H9 (cell line): ENCODE data around the gene ITCH. TPM values are rescaled to one million over a fixed set of nuclear protein-coding genes. Genes with fewer than 3 reads are reported as not detected.
A peak's percentile ranks its signal among the peaks of the same experiment; 100 is the strongest.

Experiments
- DNase-seq: peaks from one replicate; pipeline ENCODE4 v3.0.0-alpha.2; 2017
- H2AFZ ChIP-seq: one replicate; pipeline ENCODE4 v1.6.1; 2013; ENCODE audit warnings: mild to moderate bottlenecking, low read length, control low read depth, moderate library complexity
- H2AK5ac ChIP-seq: 2 replicates; pipeline ENCODE4 v1.6.1; 2013; ENCODE audit warnings: low read length, control low read depth, mixed read lengths; ENCODE audit not compliant: insufficient read length
- H2BK120ac ChIP-seq: one replicate; pipeline ENCODE4 v1.6.1; 2013; ENCODE audit warnings: low read depth, mild to moderate bottlenecking, low read length, control low read depth, inconsistent platforms; ENCODE audit not compliant: poor library complexity, severe bottlenecking
- H2BK12ac ChIP-seq: 2 replicates; pipeline ENCODE4 v1.6.1; 2013; ENCODE audit warnings: low read length, control low read depth, mixed read lengths, low read depth; ENCODE audit not compliant: insufficient read length
- H2BK15ac ChIP-seq: 2 replicates; pipeline ENCODE4 v1.6.1; 2013; ENCODE audit warnings: low read depth, low read length, control low read depth
- H2BK20ac ChIP-seq: one replicate; pipeline ENCODE4 v1.6.1; 2013; ENCODE audit warnings: low read depth, mild to moderate bottlenecking, low read length, control low read depth, inconsistent platforms; ENCODE audit not compliant: poor library complexity, severe bottlenecking
- H2BK5ac ChIP-seq: 2 replicates; pipeline ENCODE4 v1.6.1; 2013; ENCODE audit warnings: low read length, control low read depth, mixed read lengths; ENCODE audit not compliant: insufficient read length
- H3K14ac ChIP-seq: 2 replicates; pipeline ENCODE4 v1.6.1; 2013; ENCODE audit warnings: low read length, control low read depth; ENCODE audit not compliant: insufficient read depth
- H3K18ac ChIP-seq: 2 replicates; pipeline ENCODE4 v1.6.1; 2013; ENCODE audit warnings: low read depth, mild to moderate bottlenecking, mixed read lengths, low read length, control low read depth; ENCODE audit not compliant: insufficient read length
- H3K23ac ChIP-seq: 2 replicates; pipeline ENCODE4 v1.6.1; 2013; ENCODE audit warnings: low read length, control low read depth, mixed read lengths, low read depth; ENCODE audit not compliant: insufficient read length
- H3K23me2 ChIP-seq: 2 replicates; pipeline ENCODE4 v1.6.1; 2013; ENCODE audit warnings: low read depth, mild to moderate bottlenecking, mixed read lengths, low read length, control low read depth; ENCODE audit not compliant: insufficient read length, poor library complexity, severe bottlenecking
- H3K27ac ChIP-seq: 2 replicates; pipeline ENCODE4 v1.5.1; 2013; ENCODE audit warnings: low read length, control low read depth, mixed read lengths, low read depth; ENCODE audit not compliant: insufficient read length
- H3K27me3 ChIP-seq: 2 replicates; pipeline ENCODE4 v1.6.1; 2013; ENCODE audit warnings: low read length, control low read depth, inconsistent platforms; ENCODE audit not compliant: insufficient read depth
- H3K4ac ChIP-seq: 2 replicates; pipeline ENCODE4 v1.6.1; 2013; ENCODE audit warnings: low read depth, mild to moderate bottlenecking, control low read depth, inconsistent platforms, low read length, moderate library complexity
- H3K4me1 ChIP-seq: 2 replicates; pipeline ENCODE4 v1.6.1; 2013; ENCODE audit warnings: low read length, control low read depth, inconsistent platforms; ENCODE audit not compliant: insufficient read depth
- H3K4me2 ChIP-seq: 2 replicates; pipeline ENCODE4 v1.6.1; 2013; ENCODE audit warnings: low read length, control low read depth, mixed read lengths; ENCODE audit not compliant: insufficient read length, insufficient read depth
- H3K56ac ChIP-seq: 2 replicates; pipeline ENCODE4 v1.6.1; 2013; ENCODE audit warnings: low read depth, mild to moderate bottlenecking, mixed read lengths, low read length, control low read depth; ENCODE audit not compliant: insufficient read length
- H3K79me1 ChIP-seq: 2 replicates; pipeline ENCODE4 v1.6.1; 2013; ENCODE audit warnings: low read depth, mild to moderate bottlenecking, moderate library complexity, low read length, control low read depth, inconsistent platforms; ENCODE audit not compliant: insufficient read depth, poor library complexity, severe bottlenecking
- H3K79me2 ChIP-seq: 2 replicates; pipeline ENCODE4 v1.6.1; 2013; ENCODE audit warnings: low read length, control low read depth, inconsistent platforms; ENCODE audit not compliant: insufficient read depth
- H3K9ac ChIP-seq: 2 replicates; pipeline ENCODE4 v1.6.1; 2013; ENCODE audit warnings: low read length, control low read depth, mixed read lengths; ENCODE audit not compliant: insufficient read length; ENCODE audit errors: extremely low read depth
- H3K9me3 ChIP-seq: one replicate; pipeline ENCODE4 v1.6.1; 2013; ENCODE audit warnings: low read depth, low read length, inconsistent platforms; ENCODE audit not compliant: control insufficient read depth
- H3T11ph ChIP-seq: one replicate; pipeline ENCODE4 v1.6.1; 2013; ENCODE audit warnings: mild to moderate bottlenecking, low read length, control low read depth, inconsistent platforms
- H4K20me1 ChIP-seq: one replicate; pipeline ENCODE4 v1.6.1; 2013; ENCODE audit not compliant: control insufficient read depth, insufficient read length, insufficient read depth
- H4K5ac ChIP-seq: 2 replicates; pipeline ENCODE4 v1.6.1; 2013; ENCODE audit warnings: low read depth, mild to moderate bottlenecking, mixed read lengths, low read length, control low read depth; ENCODE audit not compliant: insufficient read length
- H4K8ac ChIP-seq: replicated peaks from 2 replicates; pipeline ENCODE4 v1.6.1; 2013; ENCODE audit warnings: low read length, control low read depth, mixed read lengths, low read depth; ENCODE audit not compliant: insufficient read length
- H4K91ac ChIP-seq: 2 replicates; pipeline ENCODE4 v1.6.1; 2013; ENCODE audit warnings: low read depth, mild to moderate bottlenecking, moderate library complexity, mixed read lengths, low read length, control low read depth; ENCODE audit not compliant: insufficient read length
- H3K27ac Mint-ChIP-seq, 3 experiments: 2 replicates in 2 of 3; 3 replicates in 1 of 3; pipeline ENCODE4 v1.8.0; 2020 to 2021; ENCODE audit warnings: mixed read lengths in 3 of 3, mild to moderate bottlenecking in 1 of 3, moderate library complexity in 1 of 3
- H3K27me3 Mint-ChIP-seq: 2 replicates; pipeline ENCODE4 v1.8.0; 2021; ENCODE audit warnings: low read depth, mild to moderate bottlenecking, moderate library complexity, mixed read lengths
- H3K36me3 Mint-ChIP-seq, 3 experiments: 2 replicates in 2 of 3; 3 replicates in 1 of 3; pipeline ENCODE4 v1.8.0; 2020 to 2021; ENCODE audit warnings: low read depth in 3 of 3, mixed read lengths in 3 of 3; ENCODE audit not compliant: insufficient read depth in 1 of 3
- H3K4me1 Mint-ChIP-seq, 2 experiments: 2 replicates each; pipeline ENCODE4 v1.8.0; 2020; ENCODE audit warnings: mixed read lengths in 2 of 2
- H3K4me3 Mint-ChIP-seq, 2 experiments: 2 replicates in 1 of 2; 3 replicates in 1 of 2; pipeline ENCODE4 v1.8.0; 2020 to 2021; ENCODE audit warnings: mild to moderate bottlenecking in 2 of 2, mixed read lengths in 2 of 2, moderate library complexity in 1 of 2
- H3K9me3 Mint-ChIP-seq, 2 experiments: 2 replicates in 1 of 2; 3 replicates in 1 of 2; pipeline ENCODE4 v1.8.0; 2020; ENCODE audit warnings: mild to moderate bottlenecking in 2 of 2, mixed read lengths in 2 of 2, moderate library complexity in 1 of 2
- WGBS: extraction: QIAGEN DNeasy Blood & Tissue Kit; methylation state at CpG from one replicate; pipeline ENCODE4 v1.1.7; 2013; ENCODE audit warnings: missing lambda C conversion rate, low lambda C conversion rate, mixed read lengths; ENCODE audit not compliant: insufficient read length; ENCODE audit errors: extremely low coverage; 5-methylcytosine and 5-hydroxymethylcytosine counted together
- total RNA-seq: library from RNA; stranded (reverse); gene quantifications from 2 replicates; pipeline ENCODE4 v1.2.1, GENCODE V29; 2021
- TF ChIP-seq, protein P1 (sequence below): fragments of 200-600 bp; sonication (generic); conservative IDR thresholded peaks from 3 replicates; pipeline ENCODE4 v1.8.0; 2021; ENCODE audit warnings: antibody characterized with exemption, mild to moderate bottlenecking

Gene ITCH
- total RNA-seq, 1 experiment from 2014 or later, result 55.9 TPM

DNA sequence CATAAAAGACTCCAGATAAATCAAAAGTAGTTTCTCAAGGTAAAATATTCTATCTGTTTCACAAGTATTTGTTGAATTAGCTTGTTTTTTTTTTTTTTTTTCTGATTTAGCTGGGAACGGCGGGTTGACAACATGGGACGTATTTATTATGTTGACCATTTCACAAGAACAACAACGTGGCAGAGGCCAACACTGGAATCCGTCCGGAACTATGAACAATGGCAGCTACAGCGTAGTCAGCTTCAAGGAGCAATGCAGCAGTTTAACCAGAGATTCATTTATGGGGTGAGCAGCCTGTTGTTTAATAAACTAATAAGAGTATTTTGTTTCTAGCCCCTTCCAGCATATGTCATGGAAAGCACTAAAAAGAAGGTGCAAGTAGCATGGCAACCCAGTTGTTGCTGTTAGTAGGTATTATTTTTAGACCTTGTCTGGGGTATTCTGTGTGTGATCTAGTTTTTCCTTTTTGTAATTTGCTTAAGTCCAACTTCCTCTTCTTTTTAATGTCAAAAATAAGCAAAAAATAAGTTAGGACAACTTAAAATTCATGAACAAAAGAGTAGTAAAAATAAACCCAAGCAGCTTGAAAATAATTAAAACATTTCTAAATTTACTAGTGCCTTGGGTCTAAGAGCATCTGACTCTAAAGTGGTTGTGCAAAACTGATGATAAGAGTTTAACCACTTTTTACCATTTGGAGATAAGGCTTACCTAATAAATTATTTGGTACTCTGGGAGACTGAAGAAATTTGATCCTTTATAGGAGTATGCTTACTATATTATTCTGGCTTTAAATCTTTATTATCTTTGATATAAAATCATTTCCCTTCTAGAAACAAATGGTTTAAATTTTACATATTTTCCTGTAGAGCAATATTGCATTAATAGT is 82.3 kb downstream of the ITCH start:
- H4K20me1 ChIP-seq, result no peaks in the 10 kb centered on the region
- H2BK15ac ChIP-seq, result no peak overlapping the region
- H2BK5ac ChIP-seq, result no peak overlapping the region
- no peaks in the 10 kb centered on the region for H3K4me1 Mint-ChIP-seq
- H2BK12ac ChIP-seq, result no peak overlapping the region
- H3K27ac ChIP-seq, result no peak overlapping the region
- H3K14ac ChIP-seq, result no peak overlapping the region
- no peaks in the 10 kb centered on the region for H3K79me1 ChIP-seq
- H2AFZ ChIP-seq, result no peak overlapping the region
- H3K9me3 ChIP-seq, result no peaks in the 10 kb centered on the region
- H3K4me2 ChIP-seq, result no peak overlapping the region
- WGBS, result no CpG with 5 or more reads among the region's 7 CpGs
- no peaks in the 10 kb centered on the region for H3K27me3 ChIP-seq
- H3K4me3 Mint-ChIP-seq, result no peak overlapping the region
- no peak overlapping the region for H2BK20ac ChIP-seq
- peaks cover 21 to 79% (median 78%) of the 10 kb centered on the region in 3 experiments; a peak in 6 of 7 replicates for H3K36me3 Mint-ChIP-seq
- TF ChIP-seq, protein P1, sequence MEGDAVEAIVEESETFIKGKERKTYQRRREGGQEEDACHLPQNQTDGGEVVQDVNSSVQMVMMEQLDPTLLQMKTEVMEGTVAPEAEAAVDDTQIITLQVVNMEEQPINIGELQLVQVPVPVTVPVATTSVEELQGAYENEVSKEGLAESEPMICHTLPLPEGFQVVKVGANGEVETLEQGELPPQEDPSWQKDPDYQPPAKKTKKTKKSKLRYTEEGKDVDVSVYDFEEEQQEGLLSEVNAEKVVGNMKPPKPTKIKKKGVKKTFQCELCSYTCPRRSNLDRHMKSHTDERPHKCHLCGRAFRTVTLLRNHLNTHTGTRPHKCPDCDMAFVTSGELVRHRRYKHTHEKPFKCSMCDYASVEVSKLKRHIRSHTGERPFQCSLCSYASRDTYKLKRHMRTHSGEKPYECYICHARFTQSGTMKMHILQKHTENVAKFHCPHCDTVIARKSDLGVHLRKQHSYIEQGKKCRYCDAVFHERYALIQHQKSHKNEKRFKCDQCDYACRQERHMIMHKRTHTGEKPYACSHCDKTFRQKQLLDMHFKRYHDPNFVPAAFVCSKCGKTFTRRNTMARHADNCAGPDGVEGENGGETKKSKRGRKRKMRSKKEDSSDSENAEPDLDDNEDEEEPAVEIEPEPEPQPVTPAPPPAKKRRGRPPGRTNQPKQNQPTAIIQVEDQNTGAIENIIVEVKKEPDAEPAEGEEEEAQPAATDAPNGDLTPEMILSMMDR, result no peak
- no peak overlapping the region for H3K23ac ChIP-seq
- no peak overlapping the region for H4K5ac ChIP-seq
- H3K9me3 Mint-ChIP-seq, result no peaks in the 10 kb centered on the region
- H3K27ac Mint-ChIP-seq, result 0 out of 7 replicates have a peak overlapping the region, but pooled peaks of 1 of the 3 experiments have one; percentile 35
- H3T11ph ChIP-seq, result no peak overlapping the region
- H3K4me1 ChIP-seq, result no peaks in the 10 kb centered on the region
- no peaks in the 10 kb centered on the region for H3K23me2 ChIP-seq
- no peaks in the 10 kb centered on the region for H3K27me3 Mint-ChIP-seq
- no peak overlapping the region for H3K4ac ChIP-seq
- no peak overlapping the region for H3K18ac ChIP-seq
- no peak overlapping the region for H4K8ac ChIP-seq
- H3K9ac ChIP-seq, result no peak overlapping the region
- H2BK120ac ChIP-seq, result no peak overlapping the region
- no peak overlapping the region for H3K56ac ChIP-seq
- no peaks in the 10 kb centered on the region for H3K79me2 ChIP-seq
- H2AK5ac ChIP-seq, result no peak overlapping the region
- no peak overlapping the region for H4K91ac ChIP-seq
- DNase-seq, result no peak
